KG1 (cell line): ENCODE results near the gene ZNF382.
A peak's percentile ranks its signal among the peaks of the same experiment; 100 is the strongest.
"Not testable (repeated sequence)": the region's sequence is repeated elsewhere in the genome, so short reads cannot be mapped to it uniquely, and the experiment has no call there.

Source experiments
- DNase-seq: peaks from one replicate; lab custom pipeline; 2025; lab: John Stamatoyannopoulos, UW

The ZNF382 gene

GRCh38 chr19:36605101-36605876, at the start of gene ZNF382:
Gene ZNF382, plus strand, starts transcription at chr19:36605313. Its CDS starts 4,602 bp downstream, at chr19:36609915.
- peak; percentile 52 for DNase-seq

GRCh38 chr19:36564391-36564790, 40.7 kb upstream of the ZNF382 start:
- no peak for DNase-seq

- no peak for DNase-seq
Observed at GRCh38 chr19:36572593-36573019, 32.5 kb upstream of the ZNF382 start.

GRCh38 chr19:36573020-36573894, 31.9 kb upstream of the ZNF382 start, which contains the start of gene ZNF529:
Gene ZNF529, minus strand, starts transcription at chr19:36573292. Its CDS starts 946 bp downstream, at chr19:36572346.
- peak; percentile 67 for DNase-seq

- DNase-seq = no peak
Observed at GRCh38 chr19:36573895-36574720, 31.0 kb upstream of the ZNF382 start.

- DNase-seq = no peak
Observed at GRCh38 chr19:36574741-36575140, 30.4 kb upstream of the ZNF382 start.

- DNase-seq = no peak
Observed at GRCh38 chr19:36577271-36577996, 27.7 kb upstream of the ZNF382 start.

- DNase-seq = no peak
Observed at GRCh38 chr19:36579255-36579654, 25.9 kb upstream of the ZNF382 start.

- DNase-seq = not testable (repeated sequence)
Observed at GRCh38 chr19:36602681-36603080, 2.4 kb upstream of the ZNF382 start.

GRCh38 chr19:36604656-36605100, 435 bp upstream of the ZNF382 start:
- peak; percentile 45 for DNase-seq

- no peak for DNase-seq
Observed at GRCh38 chr19:36605877-36606478, 865 bp downstream of the ZNF382 start.

GRCh38 chr19:36627057-36627456, 21.9 kb downstream of the ZNF382 start:
- no peak for DNase-seq

GRCh38 chr19:36635342-36635741, 30.2 kb downstream of the ZNF382 start:
- DNase-seq = no peak

- DNase-seq = no peak
Observed at GRCh38 chr19:36638862-36639510, 33.9 kb downstream of the ZNF382 start.

- no peak for DNase-seq
Observed at GRCh38 chr19:36646746-36647145, 41.6 kb downstream of the ZNF382 start.

GRCh38 chr19:36652958-36653357, 47.8 kb downstream of the ZNF382 start:
- DNase-seq = no peak

GRCh38 chr19:36665832-36666231, 60.7 kb downstream of the ZNF382 start:
- no peak for DNase-seq

GRCh38 chr19:36668646-36669045, 63.5 kb downstream of the ZNF382 start:
- no peak for DNase-seq

GRCh38 chr19:36672368-36672767, 67.3 kb downstream of the ZNF382 start:
- no peak for DNase-seq

GRCh38 chr19:36674201-36674600, 69.1 kb downstream of the ZNF382 start:
- DNase-seq = no peak
